Measurements from ENCODE around the gene HERC3.

DNA sequence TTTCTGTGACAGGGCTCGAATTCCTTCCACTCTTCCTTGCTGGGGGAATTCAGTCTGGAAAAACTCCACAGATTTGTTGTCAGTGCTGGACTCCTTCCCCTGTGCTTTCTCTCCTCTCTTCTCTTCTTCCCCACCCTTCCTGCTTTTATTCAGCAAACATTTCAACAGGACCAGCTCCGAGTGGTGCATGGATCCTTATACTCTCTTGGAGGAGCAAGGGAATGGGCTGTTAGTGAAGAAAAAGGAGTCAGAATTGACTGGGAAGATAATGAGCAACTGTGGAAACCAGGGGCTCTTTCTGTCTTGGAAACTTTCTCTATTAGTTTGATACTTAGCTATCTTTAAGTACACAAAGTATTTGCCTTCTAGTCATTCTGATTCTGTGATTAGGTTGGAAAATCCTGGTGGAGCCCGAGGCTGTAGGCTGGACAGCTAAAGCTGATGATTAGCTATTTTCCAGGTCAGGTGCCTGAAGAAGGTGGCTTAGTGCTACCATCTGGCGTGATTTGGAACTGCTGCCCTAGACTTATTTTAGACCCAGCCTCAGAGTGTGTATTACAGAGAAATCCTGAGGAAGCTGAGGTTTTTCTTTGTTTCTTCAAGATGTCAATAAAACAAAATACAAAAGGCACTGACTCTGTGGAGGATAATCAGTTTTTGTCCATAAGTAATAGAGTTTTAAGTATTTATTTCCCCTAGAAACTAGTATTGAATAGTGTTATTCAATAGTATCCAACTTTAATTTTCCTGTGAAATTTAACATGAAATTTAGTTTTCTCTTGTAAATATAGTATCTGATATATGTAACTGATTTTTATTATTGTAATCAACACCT lies 67.0 kb downstream of the HERC3 start:
- TF ChIP-seq, protein P1, sequence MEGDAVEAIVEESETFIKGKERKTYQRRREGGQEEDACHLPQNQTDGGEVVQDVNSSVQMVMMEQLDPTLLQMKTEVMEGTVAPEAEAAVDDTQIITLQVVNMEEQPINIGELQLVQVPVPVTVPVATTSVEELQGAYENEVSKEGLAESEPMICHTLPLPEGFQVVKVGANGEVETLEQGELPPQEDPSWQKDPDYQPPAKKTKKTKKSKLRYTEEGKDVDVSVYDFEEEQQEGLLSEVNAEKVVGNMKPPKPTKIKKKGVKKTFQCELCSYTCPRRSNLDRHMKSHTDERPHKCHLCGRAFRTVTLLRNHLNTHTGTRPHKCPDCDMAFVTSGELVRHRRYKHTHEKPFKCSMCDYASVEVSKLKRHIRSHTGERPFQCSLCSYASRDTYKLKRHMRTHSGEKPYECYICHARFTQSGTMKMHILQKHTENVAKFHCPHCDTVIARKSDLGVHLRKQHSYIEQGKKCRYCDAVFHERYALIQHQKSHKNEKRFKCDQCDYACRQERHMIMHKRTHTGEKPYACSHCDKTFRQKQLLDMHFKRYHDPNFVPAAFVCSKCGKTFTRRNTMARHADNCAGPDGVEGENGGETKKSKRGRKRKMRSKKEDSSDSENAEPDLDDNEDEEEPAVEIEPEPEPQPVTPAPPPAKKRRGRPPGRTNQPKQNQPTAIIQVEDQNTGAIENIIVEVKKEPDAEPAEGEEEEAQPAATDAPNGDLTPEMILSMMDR (IDR thresholded peaks at IDR 0.05; ENCODE audit: extremely low read depth in 1 of 2, insufficient read depth in 1 of 2, low read depth in 1 of 2, low read length in 2 of 2) = peak; percentile 77 to 80
- TF ChIP-seq POLR2AphosphoS5 (IDR thresholded peaks at IDR 0.05; ENCODE audit: insufficient read depth, low read depth, low read length) (no peak), POLR2A (IDR thresholded peaks at IDR 0.05; ENCODE audit: low read depth, low read length) (no peak), MYC (IDR thresholded peaks at IDR 0.05; ENCODE audit: low read depth, low read length) (no peak), FOS (IDR thresholded peaks at IDR 0.05; ENCODE audit: borderline replicate concordance, insufficient read depth, low read length) (no peak)

Measured in endothelial cell of umbilical vein (primary cell).